PC-3 (cell line): ENCODE measurements around the gene DAB1. TPM values are rescaled to one million over a fixed set of nuclear protein-coding genes. Genes with fewer than 3 reads are reported as not detected.

Source experiments
- ATAC-seq: fragments of 200-7000 bp; cut with Tn5 transposase; 2 replicates; pipeline ENCODE4 v1.9.1; 2020; ENCODE audit warnings: mild to moderate bottlenecking, moderate library complexity
- BruUV-seq: library from RNA; stranded (reverse); fragments of 400-500 nt; replicated peaks from 2 replicates; lab custom pipeline; 2021; lab: Mats Ljungman, UMichigan
- CTCF ChIA-PET: fragments of 300-600 bp; sonication (Branson Sonifier 250); formaldehyde crosslinking; loops from one replicate; lab custom pipeline; 2022; ENCODE audit warnings: antibody characterized with exemption; lab: Charles Lee
- POLR2A ChIA-PET: fragments of 300-600 bp; sonication (Branson Sonifier 250); formaldehyde crosslinking; loops from one replicate; lab custom pipeline; 2022; ENCODE audit warnings: antibody characterized with exemption; ENCODE audit not compliant: unreplicated experiment; lab: Charles Lee
- DNase-seq: peaks from one replicate; pipeline ENCODE4 v3.0.0-alpha.2; 2015
- H2AFZ ChIP-seq: fragments of 300-600 bp; sonication (generic); 2 replicates; pipeline ENCODE4 v1.6.0; 2016; ENCODE audit warnings: antibody characterized with exemption, low read length
- H3F3A ChIP-seq: fragments of 300-600 bp; sonication (generic); one replicate; pipeline ENCODE4 v1.6.0; 2017; ENCODE audit warnings: antibody characterized with exemption, low read length, control low read depth, mild to moderate bottlenecking; ENCODE audit not compliant: unreplicated experiment
- H3K27ac ChIP-seq: fragments of 300-600 bp; sonication (generic); 2 replicates; pipeline ENCODE4 v1.5.1; 2016; ENCODE audit warnings: mild to moderate bottlenecking, low read length
- H3K27me3 ChIP-seq: fragments of 300-600 bp; sonication (generic); 2 replicates; pipeline ENCODE4 v1.6.1; 2016; ENCODE audit warnings: low read length, mixed read lengths
- H3K36me3 ChIP-seq: fragments of 300-600 bp; sonication (generic); 2 replicates; pipeline ENCODE4 v1.6.1; 2016; ENCODE audit warnings: low read depth, mixed run types, low read length, mixed read lengths
- H3K4me1 ChIP-seq: fragments of 300-600 bp; sonication (generic); 2 replicates; pipeline ENCODE4 v1.5.1; 2016; ENCODE audit warnings: low read length; ENCODE audit not compliant: insufficient read depth
- H3K4me2 ChIP-seq: fragments of 300-600 bp; sonication (generic); 2 replicates; pipeline ENCODE4 v1.6.0; 2016; ENCODE audit warnings: low read length
- H3K4me3 ChIP-seq: fragments of 300-600 bp; sonication (generic); 2 replicates; pipeline ENCODE4 v1.5.1; 2016; ENCODE audit warnings: mild to moderate bottlenecking, low read length, mixed read lengths
- H3K79me2 ChIP-seq: fragments of 300-600 bp; sonication (generic); 2 replicates; pipeline ENCODE4 v1.6.1; 2017; ENCODE audit warnings: low read length, mixed read lengths
- H3K9ac ChIP-seq: fragments of 300-600 bp; sonication (generic); 2 replicates; pipeline ENCODE4 v1.6.0; 2016; ENCODE audit warnings: mild to moderate bottlenecking, low read length
- H3K9me2 ChIP-seq: fragments of 300-600 bp; sonication (generic); replicated peaks from 2 replicates; pipeline ENCODE4 v1.6.1; 2016; ENCODE audit warnings: mixed run types, low read length, mixed read lengths
- H3K9me3 ChIP-seq: fragments of 300-600 bp; sonication (generic); 2 replicates; pipeline ENCODE4 v1.6.1; 2016; ENCODE audit warnings: low read length, mixed read lengths
- H4K20me1 ChIP-seq: fragments of 300-600 bp; sonication (generic); 2 replicates; pipeline ENCODE4 v1.6.1; 2016; ENCODE audit warnings: low read length, mixed read lengths
- EZH2 ChIP-seq: fragments of 300-600 bp; sonication (generic); IDR thresholded peaks from one replicate; pipeline ENCODE4 v1.6.1; 2017; ENCODE audit warnings: antibody characterized with exemption, mild to moderate bottlenecking, low read length; ENCODE audit not compliant: unreplicated experiment
- EZH2phosphoT487 ChIP-seq: fragments of 300-600 bp; sonication (generic); IDR thresholded peaks from 2 replicates; pipeline ENCODE4 v1.6.1; 2018; ENCODE audit warnings: mild to moderate bottlenecking, antibody characterized with exemption, low read length, borderline replicate concordance
- intact Hi-C: fragments of 100-400 bp; cut with micrococcal nuclease; formaldehyde crosslinking; loops from 2 replicates; pipeline ENCODE4 v1.9.0; 2023
- total RNA-seq: library from RNA; depleted of rRNA; stranded (reverse); fragments of >200 nt; gene quantifications from 2 replicates; pipeline ENCODE4 v1.2.3, GENCODE V29; 2014
- TF ChIP-seq, protein P1 (sequence below): fragments of 300-600 bp; sonication (generic); conservative IDR thresholded peaks from 2 replicates; pipeline ENCODE4 v1.5.1; 2017; ENCODE audit warnings: antibody characterized with exemption, low read depth, mild to moderate bottlenecking, low read length

DAB1 gene
- total RNA-seq, 1 experiment from 2014 or later: not detected

GRCh38 chr1:57063406-57064125 lies 360.3 kb downstream of the DAB1 start:
- POLR2A ChIA-PET: no interaction called here
- H3K4me1 ChIP-seq: no peaks in the 10 kb centered on the region
- intact Hi-C loops: no loop called here
- no peak for ATAC-seq
- H3K9me3 ChIP-seq: no peaks in the 10 kb centered on the region
- BruUV-seq: no TSS peak
- DNase-seq: no peak
- H3K36me3 ChIP-seq: no peaks in the 10 kb centered on the region
- H3K4me3 ChIP-seq: no peak overlapping the region
- H3K27ac ChIP-seq: no peak overlapping the region
- H3K4me2 ChIP-seq: no peak overlapping the region
- H3K27me3 ChIP-seq: peaks cover 26% of the 10 kb centered on the region; the same call in 1 of the 2 replicates
- H2AFZ ChIP-seq: no peak overlapping the region
- no peaks in the 10 kb centered on the region for H4K20me1 ChIP-seq
- CTCF ChIA-PET: no interaction called here
- no peaks in the 10 kb centered on the region for H3F3A ChIP-seq
- H3K9me2 ChIP-seq: no peaks in the 10 kb centered on the region
- no peak overlapping the region for H3K9ac ChIP-seq
- no peaks in the 10 kb centered on the region for H3K79me2 ChIP-seq
- no peak for TF ChIP-seq EZH2
- no peak for TF ChIP-seq EZH2phosphoT487
- TF ChIP-seq, protein P1, sequence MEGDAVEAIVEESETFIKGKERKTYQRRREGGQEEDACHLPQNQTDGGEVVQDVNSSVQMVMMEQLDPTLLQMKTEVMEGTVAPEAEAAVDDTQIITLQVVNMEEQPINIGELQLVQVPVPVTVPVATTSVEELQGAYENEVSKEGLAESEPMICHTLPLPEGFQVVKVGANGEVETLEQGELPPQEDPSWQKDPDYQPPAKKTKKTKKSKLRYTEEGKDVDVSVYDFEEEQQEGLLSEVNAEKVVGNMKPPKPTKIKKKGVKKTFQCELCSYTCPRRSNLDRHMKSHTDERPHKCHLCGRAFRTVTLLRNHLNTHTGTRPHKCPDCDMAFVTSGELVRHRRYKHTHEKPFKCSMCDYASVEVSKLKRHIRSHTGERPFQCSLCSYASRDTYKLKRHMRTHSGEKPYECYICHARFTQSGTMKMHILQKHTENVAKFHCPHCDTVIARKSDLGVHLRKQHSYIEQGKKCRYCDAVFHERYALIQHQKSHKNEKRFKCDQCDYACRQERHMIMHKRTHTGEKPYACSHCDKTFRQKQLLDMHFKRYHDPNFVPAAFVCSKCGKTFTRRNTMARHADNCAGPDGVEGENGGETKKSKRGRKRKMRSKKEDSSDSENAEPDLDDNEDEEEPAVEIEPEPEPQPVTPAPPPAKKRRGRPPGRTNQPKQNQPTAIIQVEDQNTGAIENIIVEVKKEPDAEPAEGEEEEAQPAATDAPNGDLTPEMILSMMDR: no peak

DNA sequence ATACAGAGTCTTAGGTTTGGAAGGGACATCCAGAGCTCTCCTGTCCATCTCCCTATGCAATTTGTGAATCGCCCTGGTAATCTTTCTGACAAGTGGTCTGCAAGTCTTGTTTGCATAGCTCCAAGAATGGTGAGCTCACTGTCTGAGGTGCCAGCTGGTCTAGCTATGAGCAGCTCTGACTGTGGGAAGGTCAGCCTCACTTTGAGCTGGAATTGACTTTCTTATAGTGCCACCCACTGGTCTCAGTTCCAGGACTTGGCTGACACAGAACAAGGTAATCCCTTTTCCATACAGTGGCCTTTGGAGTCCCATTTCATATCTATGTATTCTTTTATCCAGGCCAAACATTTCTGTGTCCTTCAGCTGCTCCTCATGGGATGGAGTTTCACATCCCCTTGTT lies 362.5 kb downstream of the DAB1 start:
- Histone ChIP-seq H3K36me3 (no peaks in the 10 kb centered on the region), H3F3A (no peaks in the 10 kb centered on the region), H3K4me3 (no peak overlapping the region), H4K20me1 (no peaks in the 10 kb centered on the region), H3K4me2 (no peak overlapping the region), H3K9me3 (no peaks in the 10 kb centered on the region), H3K4me1 (no peaks in the 10 kb centered on the region), H3K9ac (no peak overlapping the region), H3K27ac (no peak overlapping the region), H3K9me2 (no peaks in the 10 kb centered on the region), H3K79me2 (no peaks in the 10 kb centered on the region), H2AFZ (no peak overlapping the region), H3K27me3 (peaks cover 28% of the 10 kb centered on the region; the same call in 1 of the 2 replicates)
- no peak for DNase-seq
- ChIA-PET CTCF (no interaction called here), POLR2A (no interaction called here)
- TF ChIP-seq EZH2phosphoT487 (no peak), EZH2 (no peak)
- TF ChIP-seq, protein P1: no peak
- BruUV-seq: no TSS peak
- ATAC-seq: no peak
- intact Hi-C loops: no loop called here

DNA sequence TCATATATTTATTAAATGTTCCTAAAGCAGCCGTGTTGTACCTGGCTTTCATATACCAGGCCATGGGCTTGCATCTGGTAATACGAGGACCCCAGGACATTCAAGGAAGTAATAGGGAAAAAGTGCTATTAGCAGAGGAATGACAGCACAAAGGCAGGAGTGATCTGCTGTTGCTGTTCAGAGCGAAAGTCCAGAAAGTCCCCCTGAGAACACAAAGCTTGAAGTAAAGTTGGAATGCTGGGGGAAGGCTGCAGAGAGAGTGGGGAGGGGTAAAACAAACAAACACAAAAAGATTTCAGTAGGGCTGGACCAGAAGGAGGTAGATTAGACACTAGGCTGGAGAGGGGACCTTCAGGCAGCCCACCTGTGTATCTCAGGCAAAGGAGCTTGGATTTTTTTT lies 363.4 kb downstream of the DAB1 start:
- no peaks in the 10 kb centered on the region for H3K36me3 ChIP-seq

More for the DNA sequence above, 363.4 kb downstream of the DAB1 start:
- no peak overlapping the region for H3K4me3 ChIP-seq
- no peak for ATAC-seq
- H3K4me2 ChIP-seq: no peak overlapping the region
- no peak for DNase-seq
- no peaks in the 10 kb centered on the region for H3F3A ChIP-seq
- peaks cover 21% of the 10 kb centered on the region; the same call in 1 of the 2 replicates for H3K27me3 ChIP-seq
- H3K79me2 ChIP-seq: no peaks in the 10 kb centered on the region
- no peak overlapping the region for H3K9ac ChIP-seq
- ChIA-PET CTCF (no interaction called here), POLR2A (no interaction called here)
- no peak overlapping the region for H2AFZ ChIP-seq
- H4K20me1 ChIP-seq: no peaks in the 10 kb centered on the region
- no peaks in the 10 kb centered on the region for H3K9me2 ChIP-seq
- intact Hi-C loops: no loop called here
- no peak overlapping the region for H3K27ac ChIP-seq
- no TSS peak for BruUV-seq
- H3K9me3 ChIP-seq: no peaks in the 10 kb centered on the region
- no peaks in the 10 kb centered on the region for H3K4me1 ChIP-seq
- no peak for TF ChIP-seq EZH2
- TF ChIP-seq, protein P1: no peak
- TF ChIP-seq EZH2phosphoT487: no peak
